Lower leg skin (tissue), 4 donors: ENCODE measurements around the gene PCP4. TPM values are rescaled to one million over a fixed set of nuclear protein-coding genes. Genes with fewer than 3 reads are reported as not detected.

Experiments
- DNase-seq, 2 donors: peaks; one replicate each; pipeline ENCODE4 v3.0.0-alpha.2; 2019; ENCODE audit warnings: low spot score in 2 of 2
- H3K4me3 ChIP-seq: fragments of 200-600 bp; sonication (generic); 2 replicates; pipeline ENCODE4 v1.5.1; 2017; ENCODE audit warnings: mild to moderate bottlenecking, low read depth; ENCODE audit not compliant: poor library complexity, severe bottlenecking
- CTCF ChIP-seq, 3 donors: fragments of 450-650 bp; IDR thresholded peaks; one replicate each; pipeline ENCODE4 v1.5.1; 2016; ENCODE audit warnings: antibody characterized with exemption in 3 of 3, mild to moderate bottlenecking in 3 of 3, moderate library complexity in 2 of 3
- POLR2A ChIP-seq, 2 donors: fragments of 450-650 bp; IDR thresholded peaks; one replicate each; pipeline ENCODE4 v1.6.1; 2016 to 2017; ENCODE audit warnings: antibody characterized with exemption in 2 of 2, mild to moderate bottlenecking in 1 of 2, moderate library complexity in 1 of 2
- WGBS, 2 donors: methylation state at CpG; one replicate each; pipeline ENCODE4 v1.1.5; 2018; 5-methylcytosine and 5-hydroxymethylcytosine counted together
- intact Hi-C: fragments of 100-400 bp; cut with DNase I; formaldehyde crosslinking; loops from one replicate; pipeline ENCODE4 v1.15.0; 2023; ENCODE audit warnings: low total_unique reads
- total RNA-seq, 4 donors: library from RNA; depleted of rRNA; stranded (reverse); fragments of >200 nt; gene quantifications; one replicate each; pipeline ENCODE4 v1.1.0, GENCODE V29; 2016

The PCP4 gene
- total RNA-seq, 4 donors from 2014 or later = 0.83 to 5.8 (median 1.2) TPM

GRCh38 chr21:39845571-39846130 is 21.6 kb upstream of the PCP4 start:
- WGBS, 2 donors = 43 to 54% methylated on average over 6 of the region's 6 CpGs
- TF ChIP-seq POLR2A (IDR thresholded peaks at IDR 0.05) (no peak), CTCF (IDR thresholded peaks at IDR 0.05) (no peak)
- H3K4me3 ChIP-seq = no peak overlapping the region
- no peak for DNase-seq
- intact Hi-C loops = no loop called here

- DNase-seq = no peak
- intact Hi-C loops = no loop called here
- TF ChIP-seq POLR2A (IDR thresholded peaks at IDR 0.05) (no peak), CTCF (IDR thresholded peaks at IDR 0.05) (no peak)
- no peak overlapping the region for H3K4me3 ChIP-seq
- 84% methylated on average over 5 to 6 of the region's 6 CpGs for WGBS, 2 donors
Measured at GRCh38 chr21:39847877-39848276, 19.4 kb upstream of the PCP4 start.

GRCh38 chr21:39849014-39849655 is 18.1 kb upstream of the PCP4 start:
- TF ChIP-seq POLR2A (IDR thresholded peaks at IDR 0.05) (no peak), CTCF (IDR thresholded peaks at IDR 0.05) (no peak)
- WGBS, 2 donors = 50 to 57% methylated on average over 10 of the region's 10 CpGs
- intact Hi-C loops = no loop called here
- H3K4me3 ChIP-seq = no peak overlapping the region
- DNase-seq = no peak

- no peak overlapping the region for H3K4me3 ChIP-seq
- TF ChIP-seq CTCF (IDR thresholded peaks at IDR 0.05) (no peak), POLR2A (IDR thresholded peaks at IDR 0.05) (no peak)
- WGBS, 2 donors = 45 to 69% methylated on average over 1 to 2 of the region's 2 CpGs
- intact Hi-C loops = loop anchor here (10.0 kb wide), 1 partner anchor 76 kb away; no protein-coding TSS in a partner anchor
- DNase-seq = no peak
Measured at GRCh38 chr21:39850333-39850732, 16.9 kb upstream of the PCP4 start.

- no peak overlapping the region for H3K4me3 ChIP-seq
- 82% methylated on average over 7 of the region's 7 CpGs for WGBS, 2 donors
- no peak for TF ChIP-seq CTCF (IDR thresholded peaks at IDR 0.05)
- TF ChIP-seq POLR2A (IDR thresholded peaks at IDR 0.05) = no peak
- intact Hi-C loops = loop anchor here (10.0 kb wide), 1 partner anchor 76 kb away; no protein-coding TSS in a partner anchor
- DNase-seq = no peak
Measured at GRCh38 chr21:39851002-39851618, 16.1 kb upstream of the PCP4 start.
